ENCODE data around the gene GABRG3. TPM values are rescaled to one million over a fixed set of nuclear protein-coding genes. Genes with fewer than 3 reads are reported as not detected.

Gene GABRG3
- total and polyA plus RNA-seq, 2 experiments from 2014 or later = 0.15 to 0.43 TPM

- Histone ChIP-seq H3K4me3 (no peak overlapping the region), H3K36me3 (replicated peaks; ENCODE audit: insufficient read depth, low read depth) (no peaks in the 10 kb centered on the region), H3K79me2 (no peaks in the 10 kb centered on the region), H3K4me1 (ENCODE audit: insufficient read depth) (no peaks in the 10 kb centered on the region), H3K4me2 (no peak overlapping the region), H2AFZ (no peak overlapping the region), H3K9me2 (replicated peaks; ENCODE audit: insufficient read depth) (no peaks in the 10 kb centered on the region), H3K9me3 (ENCODE audit: low read depth) (no peaks in the 10 kb centered on the region), H3K27ac (no peak overlapping the region), H4K20me1 (ENCODE audit: insufficient read depth, poor library complexity, severe bottlenecking) (no peaks in the 10 kb centered on the region), H3K27me3 (no peaks in the 10 kb centered on the region)
- no peak for DNase-seq (ENCODE audit: low spot score)
- WGBS (ENCODE audit: low lambda C conversion rate, missing lambda C conversion rate) = 90% methylated on average over 8 of the region's 8 CpGs
- TF ChIP-seq CTCF (IDR thresholded peaks at IDR 0.05; ENCODE audit: poor library complexity) (no peak), EZH2 (IDR thresholded peaks at IDR 0.05; ENCODE audit: borderline replicate concordance) (no peak), EZH2phosphoT487 (IDR thresholded peaks at IDR 0.05; ENCODE audit: low read depth, severe bottlenecking, unreplicated experiment) (no peak)
Observed at GRCh38 chr15:27463525-27464088, 492.6 kb downstream of the GABRG3 start.

GRCh38 chr15:27464941-27465612 lies 494.1 kb downstream of the GABRG3 start:
- Histone ChIP-seq H4K20me1 (ENCODE audit: insufficient read depth, poor library complexity, severe bottlenecking) (no peaks in the 10 kb centered on the region), H3K4me2 (no peak overlapping the region), H3K9me3 (ENCODE audit: low read depth) (no peaks in the 10 kb centered on the region), H2AFZ (no peak overlapping the region), H3K27ac (no peak overlapping the region), H3K27me3 (no peaks in the 10 kb centered on the region), H3K9me2 (replicated peaks; ENCODE audit: insufficient read depth) (no peaks in the 10 kb centered on the region), H3K79me2 (no peaks in the 10 kb centered on the region), H3K36me3 (replicated peaks; ENCODE audit: insufficient read depth, low read depth) (no peaks in the 10 kb centered on the region), H3K4me1 (ENCODE audit: insufficient read depth) (no peaks in the 10 kb centered on the region), H3K4me3 (no peak overlapping the region)
- 74% methylated on average over 10 of the region's 10 CpGs for WGBS (ENCODE audit: low lambda C conversion rate, missing lambda C conversion rate)
- no peak for DNase-seq (ENCODE audit: low spot score)
- no peak for TF ChIP-seq EZH2phosphoT487 (IDR thresholded peaks at IDR 0.05; ENCODE audit: low read depth, severe bottlenecking, unreplicated experiment)
- no peak for TF ChIP-seq CTCF (IDR thresholded peaks at IDR 0.05; ENCODE audit: poor library complexity)
- no peak for TF ChIP-seq EZH2 (IDR thresholded peaks at IDR 0.05; ENCODE audit: borderline replicate concordance)

- Histone ChIP-seq H3K4me3 (no peak overlapping the region), H3K36me3 (replicated peaks; ENCODE audit: insufficient read depth, low read depth) (no peaks in the 10 kb centered on the region), H3K4me2 (no peak overlapping the region), H3K27me3 (no peaks in the 10 kb centered on the region), H3K9me2 (replicated peaks; ENCODE audit: insufficient read depth) (no peaks in the 10 kb centered on the region), H3K27ac (no peak overlapping the region), H2AFZ (no peak overlapping the region), H4K20me1 (ENCODE audit: insufficient read depth, poor library complexity, severe bottlenecking) (no peaks in the 10 kb centered on the region), H3K9me3 (ENCODE audit: low read depth) (no peaks in the 10 kb centered on the region), H3K79me2 (no peaks in the 10 kb centered on the region), H3K4me1 (ENCODE audit: insufficient read depth) (no peaks in the 10 kb centered on the region)
- TF ChIP-seq EZH2phosphoT487 (IDR thresholded peaks at IDR 0.05; ENCODE audit: low read depth, severe bottlenecking, unreplicated experiment) (no peak), CTCF (IDR thresholded peaks at IDR 0.05; ENCODE audit: poor library complexity) (no peak), EZH2 (IDR thresholded peaks at IDR 0.05; ENCODE audit: borderline replicate concordance) (no peak)
- no peak for DNase-seq (ENCODE audit: low spot score)
- 84% methylated on average over 2 of the region's 2 CpGs for WGBS (ENCODE audit: low lambda C conversion rate, missing lambda C conversion rate)
Observed at GRCh38 chr15:27466758-27467157, 495.8 kb downstream of the GABRG3 start.
